Activated CD4-positive, CD25-positive, alpha-beta regulatory T cell treated with anti-CD3 and anti-CD28 coated beads, Interleukin-2, amount 50 U/mL, for 24 hours (primary cell): ENCODE measurements around the gene SCN1B.

Experiments
- ATAC-seq, 2 donors: fragments of 150-1000 bp; cut with Tn5 transposase; one replicate each; pipeline ENCODE4 v1.10.0; 2021; ENCODE audit warnings: mild to moderate bottlenecking in 1 of 2, moderate library complexity in 1 of 2

The SCN1B gene

GRCh38 chr19:35077411-35078223, 47.3 kb downstream of the SCN1B start:
- peak in 1 of 2 donors; percentile 24 for ATAC-seq

- no peak for ATAC-seq
Observed at GRCh38 chr19:35079826-35080225, 49.6 kb downstream of the SCN1B start.

- ATAC-seq = no peak
Observed at GRCh38 chr19:35080613-35081170, 50.4 kb downstream of the SCN1B start.

- no peak for ATAC-seq
Observed at GRCh38 chr19:35081201-35081600, 50.9 kb downstream of the SCN1B start.

GRCh38 chr19:35083691-35084508, 53.6 kb downstream of the SCN1B start:
- no peak for ATAC-seq

- no peak for ATAC-seq
Observed at GRCh38 chr19:35084509-35084762, 54.2 kb downstream of the SCN1B start.

- no peak for ATAC-seq
Observed at GRCh38 chr19:35085947-35086346, 55.7 kb downstream of the SCN1B start.

GRCh38 chr19:35086455-35086854, 56.2 kb downstream of the SCN1B start:
- ATAC-seq = no peak

- no peak for ATAC-seq
Observed at GRCh38 chr19:35087393-35087792, 57.1 kb downstream of the SCN1B start.

GRCh38 chr19:35088131-35088913, 58.1 kb downstream of the SCN1B start:
- no peak for ATAC-seq

- no peak for ATAC-seq
Observed at GRCh38 chr19:35089554-35089953, 59.3 kb downstream of the SCN1B start.
